Suprapubic skin (tissue), 4 donors: ENCODE results near the gene ZNF358. TPM values are rescaled to one million over a fixed set of nuclear protein-coding genes. Genes with fewer than 3 reads are reported as not detected.

Source experiments
- DNase-seq, 2 donors: peaks; one replicate each; pipeline ENCODE4 v3.0.0-alpha.2; 2019; ENCODE audit warnings: low spot score in 2 of 2
- H3K27ac ChIP-seq: fragments of 200-600 bp; sonication (generic); one replicate; pipeline ENCODE4 v1.5.1; 2019
- H3K27me3 ChIP-seq: fragments of 200-600 bp; sonication (generic); one replicate; pipeline ENCODE4 v1.5.1; 2019
- H3K36me3 ChIP-seq: fragments of 200-600 bp; sonication (generic); one replicate; pipeline ENCODE4 v1.5.1; 2019
- H3K4me1 ChIP-seq: fragments of 200-600 bp; sonication (generic); one replicate; pipeline ENCODE4 v1.5.1; 2019
- H3K4me3 ChIP-seq: fragments of 200-600 bp; sonication (generic); one replicate; pipeline ENCODE4 v1.5.1; 2019; ENCODE audit warnings: mild to moderate bottlenecking
- H3K9me3 ChIP-seq: fragments of 200-600 bp; sonication (generic); one replicate; pipeline ENCODE4 v1.5.1; 2019
- EP300 ChIP-seq: sonication (generic); formaldehyde crosslinking; IDR thresholded peaks from one replicate; pipeline ENCODE4 v1.6.1; 2017; ENCODE audit warnings: antibody characterized with exemption
- POLR2A ChIP-seq, 2 donors: fragments of 450-650 bp; IDR thresholded peaks; one replicate each; pipeline ENCODE4 v1.6.1; 2017; ENCODE audit warnings: antibody characterized with exemption in 2 of 2, mild to moderate bottlenecking in 2 of 2, moderate library complexity in 2 of 2
- POLR2AphosphoS5 ChIP-seq, 3 donors: sonication (generic); formaldehyde crosslinking; IDR thresholded peaks; one replicate each; pipeline ENCODE4 v1.6.1; 2017; ENCODE audit warnings: antibody characterized with exemption in 3 of 3
- WGBS: methylation state at CpG from one replicate; pipeline ENCODE4 v1.1.5; 2018; 5-methylcytosine and 5-hydroxymethylcytosine counted together
- total RNA-seq, 4 donors: library from RNA; depleted of rRNA; stranded (reverse); fragments of >200 nt; gene quantifications; one replicate each; pipeline ENCODE4 v1.1.0, GENCODE V29; 2016
- TF ChIP-seq, protein P1 (sequence below), 2 donors: fragments of 200-600 bp in 1 of 2; fragments of 450-650 bp in 1 of 2; sonication (generic) in 1 of 2; IDR thresholded peaks; one replicate each; pipeline ENCODE4 v1.5.1; 2016 to 2019; ENCODE audit warnings: antibody characterized with exemption in 2 of 2, mild to moderate bottlenecking in 1 of 2, moderate library complexity in 1 of 2

The ZNF358 gene
- total RNA-seq, 4 donors from 2014 or later, result 28.7 to 48.5 (median 39.5) TPM

DNA sequence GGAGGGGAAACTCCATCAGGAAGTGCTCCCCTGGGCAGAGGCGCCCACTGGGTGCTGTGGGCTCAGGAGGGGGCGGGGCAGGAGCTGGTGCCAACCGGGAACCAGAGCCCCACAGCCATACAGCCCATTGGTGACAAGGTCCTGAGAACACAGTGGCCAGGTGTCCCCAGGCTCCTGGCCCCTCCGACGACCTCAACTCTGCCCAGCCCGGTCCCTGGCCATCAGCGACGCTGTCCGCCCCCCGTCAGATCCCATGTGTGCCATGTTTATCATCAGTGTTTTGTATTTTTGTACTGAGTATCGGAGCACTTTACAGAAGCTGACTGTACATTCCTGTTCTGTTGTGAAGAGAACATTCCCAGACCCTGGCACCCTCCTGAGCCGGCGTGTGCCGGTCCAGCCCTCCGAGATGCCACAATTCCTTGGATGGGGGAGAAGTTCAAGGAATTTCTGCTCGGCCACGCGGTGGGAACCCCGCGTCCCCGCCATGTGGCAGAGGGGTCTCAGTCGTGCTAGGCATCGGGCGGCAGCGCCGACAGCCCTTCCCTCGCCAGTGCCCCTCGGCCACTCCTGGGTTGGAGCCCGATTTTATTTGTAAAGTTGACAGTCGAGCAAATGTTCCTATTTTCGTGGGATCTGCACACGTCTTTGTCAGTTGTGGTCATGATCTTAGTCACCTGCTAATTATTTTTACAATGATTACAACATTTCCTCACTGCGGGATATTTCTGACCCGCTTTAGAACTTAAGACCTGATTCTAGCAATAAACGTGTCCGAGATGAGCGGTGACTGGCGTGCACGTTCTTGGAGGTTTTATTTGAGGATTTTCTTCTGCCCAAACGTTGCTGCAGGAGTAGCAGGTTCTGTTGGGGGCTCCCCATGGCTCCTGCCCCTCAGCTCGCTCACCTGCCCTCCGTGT lies 43.9 kb upstream of the ZNF358 start:
- TF ChIP-seq, protein P1, sequence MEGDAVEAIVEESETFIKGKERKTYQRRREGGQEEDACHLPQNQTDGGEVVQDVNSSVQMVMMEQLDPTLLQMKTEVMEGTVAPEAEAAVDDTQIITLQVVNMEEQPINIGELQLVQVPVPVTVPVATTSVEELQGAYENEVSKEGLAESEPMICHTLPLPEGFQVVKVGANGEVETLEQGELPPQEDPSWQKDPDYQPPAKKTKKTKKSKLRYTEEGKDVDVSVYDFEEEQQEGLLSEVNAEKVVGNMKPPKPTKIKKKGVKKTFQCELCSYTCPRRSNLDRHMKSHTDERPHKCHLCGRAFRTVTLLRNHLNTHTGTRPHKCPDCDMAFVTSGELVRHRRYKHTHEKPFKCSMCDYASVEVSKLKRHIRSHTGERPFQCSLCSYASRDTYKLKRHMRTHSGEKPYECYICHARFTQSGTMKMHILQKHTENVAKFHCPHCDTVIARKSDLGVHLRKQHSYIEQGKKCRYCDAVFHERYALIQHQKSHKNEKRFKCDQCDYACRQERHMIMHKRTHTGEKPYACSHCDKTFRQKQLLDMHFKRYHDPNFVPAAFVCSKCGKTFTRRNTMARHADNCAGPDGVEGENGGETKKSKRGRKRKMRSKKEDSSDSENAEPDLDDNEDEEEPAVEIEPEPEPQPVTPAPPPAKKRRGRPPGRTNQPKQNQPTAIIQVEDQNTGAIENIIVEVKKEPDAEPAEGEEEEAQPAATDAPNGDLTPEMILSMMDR (IDR thresholded peaks at IDR 0.05), result no peak
- TF ChIP-seq POLR2AphosphoS5 (IDR thresholded peaks at IDR 0.05) (no peak), EP300 (no peak), POLR2A (IDR thresholded peaks at IDR 0.05) (no peak)
- Histone ChIP-seq H3K9me3 (no peaks in the 10 kb centered on the region), H3K27me3 (no peaks in the 10 kb centered on the region), H3K36me3 (peaks cover 50% of the 10 kb centered on the region), H3K4me3 (no peak overlapping the region), H3K27ac (no peak overlapping the region), H3K4me1 (no peaks in the 10 kb centered on the region)
- 88% methylated on average over 28 of the region's 42 CpGs for WGBS
- DNase-seq, result no peak

DNA sequence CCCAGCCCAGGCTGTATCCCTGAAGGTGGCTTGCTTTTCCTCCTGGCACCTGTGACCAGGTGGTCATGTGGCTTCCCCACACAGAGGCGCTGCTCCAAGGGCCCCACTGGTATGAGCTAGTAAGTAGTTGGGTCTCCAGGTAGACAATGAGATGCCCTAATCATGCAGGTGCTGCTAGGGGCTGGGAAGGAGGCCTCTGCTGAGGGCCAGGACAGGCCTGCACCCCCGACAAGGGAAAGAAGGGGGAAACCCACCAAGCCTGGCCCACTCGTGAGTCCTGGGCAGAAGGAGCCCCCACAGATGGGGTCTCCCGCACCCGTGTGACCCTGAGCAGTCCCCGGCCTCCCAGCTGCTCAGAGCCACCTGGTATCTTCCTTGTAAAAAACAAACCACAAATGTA lies 40.2 kb upstream of the ZNF358 start:
- no peak overlapping the region for H3K27ac ChIP-seq
- 80% methylated on average over 6 of the region's 6 CpGs for WGBS
- no peaks in the 10 kb centered on the region for H3K27me3 ChIP-seq
- H3K4me1 ChIP-seq, result peaks cover 6% of the 10 kb centered on the region
- no peaks in the 10 kb centered on the region for H3K9me3 ChIP-seq
- H3K36me3 ChIP-seq, result peaks cover 14% of the 10 kb centered on the region
- no peak for TF ChIP-seq POLR2A (IDR thresholded peaks at IDR 0.05)
- TF ChIP-seq EP300, result no peak
- TF ChIP-seq POLR2AphosphoS5 (IDR thresholded peaks at IDR 0.05), result no peak
- TF ChIP-seq, protein P1 (IDR thresholded peaks at IDR 0.05), result no peak
- H3K4me3 ChIP-seq, result no peak overlapping the region
- DNase-seq, result no peak

DNA sequence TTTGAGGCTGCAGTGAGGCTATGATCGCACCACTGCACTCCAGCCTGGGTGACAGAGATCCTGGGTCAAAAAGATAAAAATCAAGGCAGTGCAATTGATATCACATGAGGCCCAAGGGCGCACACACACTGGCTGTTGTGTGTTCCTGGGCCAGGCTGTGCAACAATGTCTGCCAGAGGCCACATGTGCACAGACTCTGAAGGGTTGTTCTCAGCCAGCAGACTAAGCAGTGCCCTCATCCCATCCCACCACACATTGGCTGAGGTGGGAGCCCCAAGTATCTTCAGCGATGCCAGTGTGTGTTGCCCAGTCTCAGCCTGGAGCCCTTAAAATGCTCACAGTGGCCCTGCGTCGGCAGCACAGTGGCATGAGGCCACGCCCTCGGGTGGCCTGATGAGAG lies 39.7 kb upstream of the ZNF358 start:
- peaks cover 8% of the 10 kb centered on the region for H3K36me3 ChIP-seq
- 69% methylated on average over 4 of the region's 7 CpGs for WGBS
- H3K9me3 ChIP-seq, result no peaks in the 10 kb centered on the region
- no peak for DNase-seq
- no peak overlapping the region for H3K4me3 ChIP-seq
- TF ChIP-seq, protein P1 (IDR thresholded peaks at IDR 0.05), result no peak
- TF ChIP-seq POLR2A (IDR thresholded peaks at IDR 0.05) (no peak), POLR2AphosphoS5 (IDR thresholded peaks at IDR 0.05) (no peak), EP300 (no peak)
- H3K27me3 ChIP-seq, result no peaks in the 10 kb centered on the region
- H3K27ac ChIP-seq, result no peak overlapping the region
- peaks cover 6% of the 10 kb centered on the region for H3K4me1 ChIP-seq

DNA sequence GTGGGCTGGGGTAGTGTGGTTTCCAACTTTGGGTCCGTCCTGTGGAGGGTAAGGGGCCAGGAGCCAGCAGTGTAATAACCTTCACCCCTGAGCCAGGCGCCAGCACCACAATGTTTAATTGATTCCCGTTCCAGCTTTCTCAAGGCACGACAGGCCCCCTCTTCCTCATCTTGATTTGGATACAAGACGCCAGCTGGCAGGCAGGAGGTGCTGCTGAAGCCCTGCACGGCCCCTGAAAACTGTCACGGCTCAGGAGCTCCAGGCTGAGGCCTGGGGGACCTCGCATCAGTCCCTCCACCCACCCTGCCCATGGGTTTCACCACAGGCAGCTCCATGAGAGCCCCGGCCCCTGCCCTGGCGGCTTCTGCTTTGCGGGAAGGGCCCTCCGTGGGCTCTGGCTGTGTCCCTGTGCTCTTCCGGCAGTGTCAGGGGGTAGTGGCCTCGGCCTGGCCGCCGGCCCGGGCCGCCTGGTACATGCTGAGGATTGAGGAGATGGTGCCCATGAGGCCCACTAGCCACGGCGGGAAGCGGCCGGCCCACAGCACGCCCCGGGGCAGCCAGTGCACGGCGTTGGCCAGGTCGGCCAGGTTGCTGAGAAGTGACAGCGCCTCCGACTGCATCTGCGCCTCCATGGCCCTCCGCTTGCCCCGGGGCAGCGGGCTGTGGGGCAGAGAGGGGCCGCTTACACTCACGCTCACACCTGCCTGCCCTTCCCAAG lies 39.0 kb upstream of the ZNF358 start:
- Histone ChIP-seq H3K27ac (no peak overlapping the region), H3K9me3 (no peaks in the 10 kb centered on the region), H3K4me1 (peaks cover 6% of the 10 kb centered on the region), H3K4me3 (no peak overlapping the region), H3K27me3 (no peaks in the 10 kb centered on the region), H3K36me3 (peaks cover 1% of the 10 kb centered on the region)
- 42% methylated on average over 5 of the region's 35 CpGs for WGBS
- no peak for TF ChIP-seq POLR2AphosphoS5 (IDR thresholded peaks at IDR 0.05)
- TF ChIP-seq, protein P1 (IDR thresholded peaks at IDR 0.05), result no peak
- TF ChIP-seq POLR2A (IDR thresholded peaks at IDR 0.05), result no peak
- no peak for TF ChIP-seq EP300
- DNase-seq, result no peak

DNA sequence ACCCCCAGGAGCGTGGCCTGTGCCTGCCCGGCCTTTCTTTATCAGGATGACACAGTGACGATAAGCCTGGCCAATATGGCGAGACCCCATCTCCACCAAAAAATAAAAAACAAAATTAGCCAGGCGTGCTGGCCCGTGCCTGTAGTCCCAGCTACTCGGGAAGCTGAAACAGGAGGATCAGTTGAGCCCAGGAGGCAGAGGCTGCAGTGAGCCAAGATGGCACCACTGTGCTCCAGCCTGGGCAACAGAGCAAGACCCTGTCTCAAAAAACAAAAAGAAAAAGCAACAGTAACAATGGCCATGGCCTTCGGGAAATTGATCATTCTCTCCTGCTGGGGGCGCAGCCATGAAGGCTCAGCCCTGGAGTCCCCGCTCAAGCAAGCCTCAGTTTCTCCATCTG lies 38.1 kb upstream of the ZNF358 start:
- DNase-seq, result no peak
- TF ChIP-seq, protein P1 (IDR thresholded peaks at IDR 0.05), result no peak
- TF ChIP-seq POLR2A (IDR thresholded peaks at IDR 0.05), result no peak
- H3K4me1 ChIP-seq, result peaks cover 12% of the 10 kb centered on the region
- H3K27me3 ChIP-seq, result no peaks in the 10 kb centered on the region
- H3K36me3 ChIP-seq, result no peaks in the 10 kb centered on the region
- 84% methylated on average over 8 of the region's 10 CpGs for WGBS
- no peak overlapping the region for H3K27ac ChIP-seq
- H3K4me3 ChIP-seq, result no peak overlapping the region
- no peaks in the 10 kb centered on the region for H3K9me3 ChIP-seq
